IPS-20b (cell line): ENCODE results near the gene TLX2.

Experiments used
- H3K27ac ChIP-seq: one replicate; pipeline ENCODE4 v1.5.1; 2013; ENCODE audit warnings: low read length
- H3K27me3 ChIP-seq: 2 replicates; pipeline ENCODE4 v1.6.1; 2013; ENCODE audit warnings: mild to moderate bottlenecking, low read length, inconsistent platforms; ENCODE audit not compliant: insufficient read depth
- H3K36me3 ChIP-seq: 2 replicates; pipeline ENCODE4 v1.6.1; 2013; ENCODE audit warnings: low read depth, mild to moderate bottlenecking, inconsistent platforms, low read length, moderate library complexity; ENCODE audit not compliant: insufficient read depth
- H3K4me1 ChIP-seq: 2 replicates; pipeline ENCODE4 v1.6.1; 2013; ENCODE audit warnings: mild to moderate bottlenecking, control low read depth, inconsistent platforms, low read length, moderate library complexity; ENCODE audit not compliant: insufficient read depth
- H3K4me3 ChIP-seq: 2 replicates; pipeline ENCODE4 v1.5.1; 2013; ENCODE audit warnings: mild to moderate bottlenecking, low read length, inconsistent platforms
- H3K9ac ChIP-seq: 2 replicates; pipeline ENCODE4 v1.6.1; 2013; ENCODE audit warnings: low read depth, mild to moderate bottlenecking, inconsistent platforms, low read length, moderate library complexity
- H3K9me3 ChIP-seq: 2 replicates; pipeline ENCODE4 v1.6.1; 2013; ENCODE audit warnings: mild to moderate bottlenecking, low read depth, low read length, inconsistent platforms; ENCODE audit not compliant: insufficient read depth

TLX2 gene

DNA sequence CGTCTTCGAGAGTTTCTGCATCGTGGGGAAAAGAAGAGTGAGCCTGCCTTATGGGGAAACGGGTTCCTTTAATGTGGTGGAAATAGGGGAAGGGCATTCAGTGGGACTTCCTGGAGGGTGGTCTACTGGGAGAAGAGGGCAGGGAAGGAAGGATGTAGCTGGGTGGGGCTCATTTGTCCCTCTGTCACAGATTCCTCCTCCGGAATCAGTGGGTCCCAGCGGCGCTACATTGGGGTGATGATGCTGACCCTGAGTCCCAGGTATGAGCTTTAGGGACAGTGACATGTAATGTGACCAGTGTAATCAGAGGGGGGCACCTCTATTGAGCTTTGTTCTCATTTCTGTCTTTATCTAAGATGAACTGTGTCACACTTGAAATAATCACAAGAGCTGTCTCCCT lies 17.4 kb downstream of the TLX2 start:
- H3K9me3 ChIP-seq: no peaks in the 10 kb centered on the region
- no peaks in the 10 kb centered on the region for H3K4me1 ChIP-seq
- H3K27ac ChIP-seq: no peak overlapping the region
- peaks cover 6% of the 10 kb centered on the region; the same call in 1 of the 2 replicates for H3K27me3 ChIP-seq
- H3K9ac ChIP-seq: no peak overlapping the region
- peaks cover 52% of the 10 kb centered on the region for H3K36me3 ChIP-seq
- no peak overlapping the region for H3K4me3 ChIP-seq

DNA sequence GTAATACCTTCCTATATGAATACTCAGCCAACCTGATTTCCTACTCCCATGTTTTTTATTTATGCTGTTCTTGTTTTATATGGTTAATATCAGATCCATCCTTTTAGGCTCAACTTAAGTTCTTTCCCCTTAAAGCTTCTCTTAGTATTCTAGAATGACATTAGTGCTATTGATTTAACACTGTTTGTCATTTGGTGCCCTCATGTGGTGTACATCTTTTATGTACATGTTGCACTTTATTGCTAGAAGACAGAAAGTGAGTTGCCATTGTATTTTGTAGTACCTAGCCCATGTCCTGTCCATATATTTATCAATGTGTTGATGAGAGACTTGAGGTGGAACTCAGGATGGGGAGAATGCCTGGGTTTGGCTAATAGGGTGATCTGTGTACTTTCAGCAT lies 18.0 kb downstream of the TLX2 start:
- Histone ChIP-seq H3K4me3 (no peak overlapping the region), H3K4me1 (no peaks in the 10 kb centered on the region), H3K27me3 (peaks cover 6% of the 10 kb centered on the region; the same call in 1 of the 2 replicates), H3K9ac (no peak overlapping the region), H3K27ac (no peak overlapping the region), H3K36me3 (peaks cover 46% of the 10 kb centered on the region), H3K9me3 (no peaks in the 10 kb centered on the region)

DNA sequence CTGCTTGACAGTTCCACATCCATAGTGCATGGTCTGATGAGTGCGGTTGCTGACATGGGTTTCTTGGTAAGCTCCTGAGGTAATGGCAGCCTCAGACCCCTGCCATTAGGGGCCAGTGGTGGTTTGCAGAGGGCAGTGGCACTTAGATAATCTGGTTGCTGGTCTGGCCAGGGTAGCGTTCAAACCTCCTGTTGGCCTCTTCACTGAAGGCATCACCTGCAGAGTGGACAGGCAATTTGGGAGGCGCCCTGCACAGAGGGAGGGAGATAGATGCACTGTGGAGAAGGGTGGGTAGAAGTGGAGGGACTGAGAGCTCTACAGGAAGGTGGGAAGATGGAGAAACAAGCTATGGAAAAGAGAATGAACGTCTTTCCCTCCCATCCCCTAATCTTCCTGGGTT lies 19.2 kb downstream of the TLX2 start:
- peaks cover 35% of the 10 kb centered on the region for H3K36me3 ChIP-seq
- H3K9me3 ChIP-seq: no peaks in the 10 kb centered on the region
- no peak overlapping the region for H3K27ac ChIP-seq
- no peak overlapping the region for H3K9ac ChIP-seq
- peaks cover 6% of the 10 kb centered on the region; the same call in 1 of the 2 replicates for H3K27me3 ChIP-seq
- no peaks in the 10 kb centered on the region for H3K4me1 ChIP-seq
- H3K4me3 ChIP-seq: no peak overlapping the region

DNA sequence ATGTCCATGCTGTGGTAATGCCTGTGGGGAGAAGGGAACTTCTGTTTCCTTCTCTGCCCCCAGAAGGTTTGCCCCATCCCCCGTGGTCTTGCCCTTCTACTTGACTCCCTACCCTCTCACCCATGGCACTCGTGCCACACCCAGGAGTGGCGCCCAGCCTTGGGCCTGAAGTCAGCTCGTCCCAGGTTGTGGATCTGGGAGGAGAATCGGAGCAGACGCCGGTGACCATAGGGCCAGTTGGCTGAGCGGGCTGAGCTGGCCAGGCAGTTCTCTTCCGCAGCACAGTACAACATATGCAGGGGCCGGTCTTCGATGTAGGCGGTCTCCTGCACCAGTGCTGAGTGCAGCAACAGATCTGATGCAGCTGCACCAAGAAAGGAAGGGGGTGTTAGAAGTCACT lies 20.2 kb downstream of the TLX2 start:
- H3K36me3 ChIP-seq: peaks cover 35% of the 10 kb centered on the region
- H3K27me3 ChIP-seq: peaks cover 6% of the 10 kb centered on the region; the same call in 1 of the 2 replicates
- no peaks in the 10 kb centered on the region for H3K4me1 ChIP-seq
- H3K9ac ChIP-seq: no peak overlapping the region
- no peaks in the 10 kb centered on the region for H3K9me3 ChIP-seq
- no peak overlapping the region for H3K4me3 ChIP-seq
- no peak overlapping the region for H3K27ac ChIP-seq

DNA sequence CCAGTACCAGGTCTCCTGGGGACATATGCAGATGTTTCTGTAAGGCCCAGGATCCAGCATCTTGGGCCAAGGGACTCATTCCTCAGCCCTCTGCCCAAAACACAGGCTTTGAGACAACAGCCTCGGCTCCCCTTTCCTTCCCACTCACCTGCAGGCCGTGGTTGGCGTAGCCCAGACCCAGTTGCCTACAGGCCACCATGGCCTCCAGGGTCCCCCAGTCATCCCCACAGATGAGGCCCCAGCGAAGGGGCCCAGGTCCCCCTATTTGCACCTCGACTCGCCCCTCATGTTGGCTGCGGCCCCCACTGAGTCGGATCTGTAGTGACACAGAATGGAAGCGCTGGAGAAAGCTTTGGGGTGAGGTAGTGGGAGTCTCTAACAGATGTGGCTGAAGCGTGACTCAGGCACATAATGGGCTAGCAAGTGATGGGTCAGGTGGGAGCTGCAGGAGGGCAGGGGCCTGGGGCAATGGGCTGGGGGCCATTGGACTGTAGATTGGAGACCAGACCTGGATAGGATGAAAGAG lies 21.3 kb downstream of the TLX2 start:
- Histone ChIP-seq H3K4me3 (no peak overlapping the region), H3K4me1 (no peaks in the 10 kb centered on the region), H3K27ac (no peak overlapping the region), H3K9ac (no peak overlapping the region), H3K27me3 (peaks cover 4% of the 10 kb centered on the region; the same call in 1 of the 2 replicates), H3K36me3 (peaks cover 35% of the 10 kb centered on the region), H3K9me3 (no peaks in the 10 kb centered on the region)

DNA sequence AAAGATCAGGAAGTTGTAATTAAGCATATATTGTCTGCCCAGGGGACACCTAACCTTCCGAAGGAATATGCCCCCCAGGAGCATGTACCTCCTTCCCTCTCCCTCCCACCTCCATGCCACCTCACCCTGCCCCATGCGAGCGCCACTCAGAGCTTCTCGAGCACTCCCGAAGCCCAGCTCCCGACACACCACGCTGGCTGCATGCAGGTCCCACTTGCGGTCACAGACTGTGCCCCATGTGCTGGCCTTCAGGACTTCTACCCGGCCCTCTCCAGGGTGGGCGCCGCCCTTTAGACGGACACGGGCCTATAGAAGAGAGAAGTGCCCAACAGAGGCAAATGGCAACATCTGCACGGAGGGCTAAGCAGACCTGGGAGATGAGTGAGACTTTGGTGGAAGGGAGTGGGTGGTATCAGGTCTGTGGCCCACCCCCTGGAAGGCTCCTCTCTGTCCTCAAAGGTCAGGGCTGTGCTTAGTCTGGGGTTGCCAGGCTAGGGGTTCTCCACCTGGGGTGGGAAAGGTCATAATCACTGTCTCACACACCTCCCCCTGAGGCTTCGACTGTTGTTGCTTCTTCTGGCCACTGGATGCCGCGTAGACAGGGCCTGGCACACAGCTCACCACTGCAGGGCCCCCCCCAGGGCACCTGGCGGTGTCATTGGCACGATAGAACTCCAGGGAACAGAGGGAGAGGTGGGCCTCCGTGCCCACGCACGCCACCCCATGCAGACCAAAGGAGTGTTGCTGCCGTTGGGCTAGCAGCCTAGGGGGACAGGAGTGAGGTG lies 22.1 kb downstream of the TLX2 start:
- H3K9ac ChIP-seq: no peak overlapping the region
- H3K27me3 ChIP-seq: no peaks in the 10 kb centered on the region
- no peaks in the 10 kb centered on the region for H3K4me1 ChIP-seq
- H3K9me3 ChIP-seq: no peaks in the 10 kb centered on the region
- H3K36me3 ChIP-seq: peaks cover 33% of the 10 kb centered on the region
- no peak overlapping the region for H3K27ac ChIP-seq
- no peak overlapping the region for H3K4me3 ChIP-seq

DNA sequence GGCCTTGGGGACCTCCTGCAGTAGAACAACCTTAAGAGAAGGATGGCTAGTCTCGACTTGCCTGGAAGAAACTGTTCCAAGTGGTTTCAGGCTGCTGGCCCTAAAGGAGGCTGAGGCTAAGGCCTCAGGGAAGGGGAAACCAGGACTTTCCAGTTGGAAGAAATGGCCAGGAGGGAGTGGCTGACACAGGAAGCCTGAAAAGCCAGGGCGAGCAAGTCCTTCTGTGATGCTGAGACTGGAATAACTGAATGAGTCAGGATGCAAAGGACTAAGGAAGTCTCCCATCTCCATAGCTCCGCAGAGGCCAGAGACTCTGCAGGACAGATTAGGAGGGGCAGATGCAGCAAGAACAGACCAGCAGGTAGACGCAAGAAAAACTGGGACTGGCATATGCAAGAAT lies 22.9 kb downstream of the TLX2 start:
- no peaks in the 10 kb centered on the region for H3K27me3 ChIP-seq
- peaks cover 25% of the 10 kb centered on the region for H3K36me3 ChIP-seq
- no peaks in the 10 kb centered on the region for H3K9me3 ChIP-seq
- H3K9ac ChIP-seq: no peak overlapping the region
- no peak overlapping the region for H3K4me3 ChIP-seq
- H3K4me1 ChIP-seq: no peaks in the 10 kb centered on the region
- no peak overlapping the region for H3K27ac ChIP-seq

DNA sequence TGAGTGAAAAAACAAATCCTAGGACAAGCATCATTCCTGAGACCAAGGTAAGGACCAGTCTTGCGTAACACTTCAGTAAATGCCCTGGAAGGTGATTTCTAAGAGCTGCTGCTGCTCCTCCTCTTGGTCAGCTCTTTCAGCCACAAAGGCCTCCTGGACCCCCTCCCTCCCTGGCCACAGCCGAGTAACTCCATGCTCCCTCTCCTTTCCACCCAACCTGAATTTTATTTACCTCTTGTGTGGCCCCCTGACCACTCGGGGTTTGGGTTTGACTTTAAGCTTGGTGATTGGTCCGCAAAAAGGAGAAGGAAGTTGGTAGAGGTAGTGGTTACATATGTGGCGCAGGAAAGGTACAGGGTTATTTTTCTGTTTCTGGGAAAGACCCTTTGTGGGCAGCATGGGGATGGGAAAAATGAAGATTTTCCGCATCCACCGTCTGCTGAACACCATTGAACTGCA lies 24.7 kb downstream of the TLX2 start:
- H3K9me3 ChIP-seq: no peaks in the 10 kb centered on the region
- H3K4me1 ChIP-seq: no peaks in the 10 kb centered on the region
- no peak overlapping the region for H3K27ac ChIP-seq
- H3K4me3 ChIP-seq: no peak overlapping the region
- no peak overlapping the region for H3K9ac ChIP-seq
- peaks cover 7% of the 10 kb centered on the region; the same call in 1 of the 2 replicates for H3K36me3 ChIP-seq
- no peaks in the 10 kb centered on the region for H3K27me3 ChIP-seq

DNA sequence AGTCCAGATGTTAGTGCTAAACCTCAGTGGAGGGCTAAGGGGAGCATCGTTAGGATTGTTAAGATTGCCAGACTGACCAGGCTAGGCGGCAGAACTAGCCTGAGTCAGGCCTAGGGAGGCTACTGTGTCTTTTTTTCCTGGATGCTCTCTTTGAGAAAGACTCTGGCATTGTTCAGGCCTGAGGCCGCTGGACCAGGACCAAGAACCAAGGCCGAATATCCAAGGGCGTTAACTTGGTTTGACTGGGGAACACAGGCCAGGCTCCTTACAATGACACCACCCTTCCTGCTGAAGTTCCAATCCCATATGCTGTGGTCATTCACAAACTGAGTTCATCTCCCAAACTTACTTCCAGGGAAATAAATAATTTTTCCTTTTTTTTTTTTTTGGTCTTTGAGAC lies 26.0 kb downstream of the TLX2 start:
- Histone ChIP-seq H3K27ac (no peak overlapping the region), H3K4me1 (no peaks in the 10 kb centered on the region), H3K36me3 (no peaks in the 10 kb centered on the region), H3K9me3 (no peaks in the 10 kb centered on the region), H3K27me3 (no peaks in the 10 kb centered on the region), H3K4me3 (no peak overlapping the region), H3K9ac (no peak overlapping the region)

DNA sequence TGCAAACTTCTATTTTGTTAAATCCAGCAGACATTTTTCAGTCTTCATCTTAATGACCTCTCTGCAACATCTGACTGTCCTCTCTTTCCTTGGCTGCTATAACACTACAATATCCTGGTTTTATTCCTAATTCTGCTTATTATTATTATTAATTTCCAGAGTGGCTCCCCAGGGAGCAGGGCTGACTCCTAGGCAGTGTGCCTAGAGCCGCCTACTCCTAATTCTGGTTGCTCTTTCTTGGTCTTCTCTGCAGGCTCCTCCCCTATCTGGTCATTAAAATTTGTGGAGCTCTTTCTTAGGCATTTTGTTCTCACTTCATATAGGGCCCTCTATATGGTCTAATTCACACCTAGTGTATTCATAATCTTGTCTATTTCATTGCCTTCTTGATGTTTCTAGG lies 28.7 kb downstream of the TLX2 start:
- no peaks in the 10 kb centered on the region for H3K9me3 ChIP-seq
- H3K4me1 ChIP-seq: no peaks in the 10 kb centered on the region

DNA sequence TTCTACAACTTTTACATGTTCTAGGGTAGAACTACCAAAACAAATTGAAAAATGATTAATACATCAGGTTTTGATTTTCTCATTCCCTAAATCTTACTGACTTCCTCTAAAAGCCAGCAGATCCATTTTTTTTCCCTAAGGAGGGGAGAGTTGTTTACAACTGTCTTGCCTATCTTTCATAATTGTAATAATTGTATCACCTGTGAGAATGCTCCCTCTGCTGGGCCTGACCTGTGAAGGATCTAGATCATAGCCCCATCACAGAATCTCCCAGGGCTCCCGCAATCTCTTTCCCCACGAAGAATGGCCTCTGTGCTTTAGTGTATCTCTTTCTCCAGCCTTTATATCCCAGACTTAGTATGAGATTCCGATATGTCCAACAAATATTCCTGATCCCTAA lies 30.4 kb downstream of the TLX2 start:
- Histone ChIP-seq H3K27me3 (peaks cover 28% of the 10 kb centered on the region), H3K27ac (no peak overlapping the region), H3K9me3 (no peaks in the 10 kb centered on the region), H3K9ac (no peak overlapping the region), H3K4me3 (no peak overlapping the region), H3K4me1 (peaks cover 4% of the 10 kb centered on the region), H3K36me3 (no peaks in the 10 kb centered on the region)

More for the DNA sequence above, 28.7 kb downstream of the TLX2 start:
- Histone ChIP-seq H3K9ac (no peak overlapping the region), H3K27ac (no peak overlapping the region), H3K4me3 (no peak overlapping the region), H3K36me3 (no peaks in the 10 kb centered on the region), H3K27me3 (peaks cover 11% of the 10 kb centered on the region)

DNA sequence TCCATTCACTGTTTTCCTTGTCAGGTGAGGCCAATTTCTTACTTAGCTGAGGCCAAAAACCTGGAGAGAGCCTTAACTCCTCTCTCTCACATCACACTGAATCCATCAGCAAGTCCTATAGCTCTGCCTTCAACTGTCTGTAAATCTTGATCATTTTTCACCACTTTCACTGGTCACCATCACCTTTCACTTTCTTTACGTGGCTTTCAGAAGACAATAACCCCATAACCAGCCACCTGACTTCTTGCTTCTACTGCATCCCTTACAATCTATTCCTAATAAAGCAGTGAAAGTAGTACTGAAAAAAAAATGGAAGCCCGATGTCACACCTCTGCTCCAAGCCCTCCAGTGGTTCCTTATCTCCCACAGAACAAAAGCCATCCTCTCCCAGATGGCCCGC lies 31.8 kb downstream of the TLX2 start:
- H3K4me3 ChIP-seq: no peak overlapping the region
- peaks cover 41% of the 10 kb centered on the region for H3K27me3 ChIP-seq
- peaks cover 13% of the 10 kb centered on the region for H3K4me1 ChIP-seq

More for the DNA sequence above, 31.8 kb downstream of the TLX2 start:
- Histone ChIP-seq H3K9ac (no peak overlapping the region), H3K27ac (no peak overlapping the region), H3K9me3 (no peaks in the 10 kb centered on the region), H3K36me3 (no peaks in the 10 kb centered on the region)
